Right kidney (tissue), 1 donor: ENCODE measurements around the gene TNFRSF14.

ENCODE experiments used
- DNase-seq: peaks from one replicate; pipeline ENCODE4 v3.0.0-alpha.2; 2016

TNFRSF14 gene

GRCh38 chr1:2523191-2523890, 32.8 kb upstream of the TNFRSF14 start:
- DNase-seq = no peak

- no peak for DNase-seq
These were observed 32.1 kb upstream of the TNFRSF14 start for GRCh38 chr1:2523891-2524609.

- DNase-seq = no peak
These were observed 30.6 kb upstream of the TNFRSF14 start for GRCh38 chr1:2525572-2525919.

- peak; percentile 83 for DNase-seq
These were observed 30.0 kb upstream of the TNFRSF14 start, which contains the start of gene PANK4 for GRCh38 chr1:2525920-2526823. TSS of gene PANK4 (minus strand) at chr1:2526596. CDS start at chr1:2526587, 9 bp downstream.

GRCh38 chr1:2526824-2527555, 29.2 kb upstream of the TNFRSF14 start:
- DNase-seq = peak; percentile 66

- DNase-seq = no peak
These were observed 28.7 kb upstream of the TNFRSF14 start for GRCh38 chr1:2527556-2527860.

- DNase-seq = no peak
These were observed 28.2 kb upstream of the TNFRSF14 start for GRCh38 chr1:2528016-2528415.

GRCh38 chr1:2528611-2528965, 27.6 kb upstream of the TNFRSF14 start:
- no peak for DNase-seq

GRCh38 chr1:2528966-2529783, 27.0 kb upstream of the TNFRSF14 start:
- peak; percentile 58 for DNase-seq

GRCh38 chr1:2529784-2530512, 26.2 kb upstream of the TNFRSF14 start, which contains the start of gene HES5:
TSS of gene HES5 (minus strand) at chr1:2530263. CDS start at chr1:2530164, 99 bp downstream.
- DNase-seq = peak; percentile 53

- DNase-seq = no peak
These were observed 25.4 kb upstream of the TNFRSF14 start for GRCh38 chr1:2530513-2531361.

GRCh38 chr1:2532485-2533160, 23.5 kb upstream of the TNFRSF14 start:
- DNase-seq = no peak

- no peak for DNase-seq
These were observed 22.8 kb upstream of the TNFRSF14 start for GRCh38 chr1:2533365-2533764.

- no peak for DNase-seq
These were observed 21.9 kb upstream of the TNFRSF14 start for GRCh38 chr1:2534315-2534686.

GRCh38 chr1:2534687-2535441, 21.3 kb upstream of the TNFRSF14 start:
- peak; percentile 55 for DNase-seq

- no peak for DNase-seq
These were observed 20.7 kb upstream of the TNFRSF14 start for GRCh38 chr1:2535455-2535854.

GRCh38 chr1:2535981-2536380, 20.2 kb upstream of the TNFRSF14 start:
- DNase-seq = no peak

- DNase-seq = no peak
These were observed 18.4 kb upstream of the TNFRSF14 start for GRCh38 chr1:2537784-2538115.

- DNase-seq = no peak
These were observed 17.8 kb upstream of the TNFRSF14 start for GRCh38 chr1:2538376-2538775.
